Stimulated activated CD4-positive, alpha-beta T cell treated with anti-CD3 and anti-CD28 coated beads, Interleukin-1b, Interleukin-23, amount 100 ng/mL, for 4 hours (primary cell): ENCODE results near the gene TBX3.

Experiments used
- DNase-seq, 2 donors: peaks; one replicate each; pipeline ENCODE4 v3.0.0-alpha.2; 2020; ENCODE audit warnings: low read depth in 2 of 2

TBX3 gene

DNA sequence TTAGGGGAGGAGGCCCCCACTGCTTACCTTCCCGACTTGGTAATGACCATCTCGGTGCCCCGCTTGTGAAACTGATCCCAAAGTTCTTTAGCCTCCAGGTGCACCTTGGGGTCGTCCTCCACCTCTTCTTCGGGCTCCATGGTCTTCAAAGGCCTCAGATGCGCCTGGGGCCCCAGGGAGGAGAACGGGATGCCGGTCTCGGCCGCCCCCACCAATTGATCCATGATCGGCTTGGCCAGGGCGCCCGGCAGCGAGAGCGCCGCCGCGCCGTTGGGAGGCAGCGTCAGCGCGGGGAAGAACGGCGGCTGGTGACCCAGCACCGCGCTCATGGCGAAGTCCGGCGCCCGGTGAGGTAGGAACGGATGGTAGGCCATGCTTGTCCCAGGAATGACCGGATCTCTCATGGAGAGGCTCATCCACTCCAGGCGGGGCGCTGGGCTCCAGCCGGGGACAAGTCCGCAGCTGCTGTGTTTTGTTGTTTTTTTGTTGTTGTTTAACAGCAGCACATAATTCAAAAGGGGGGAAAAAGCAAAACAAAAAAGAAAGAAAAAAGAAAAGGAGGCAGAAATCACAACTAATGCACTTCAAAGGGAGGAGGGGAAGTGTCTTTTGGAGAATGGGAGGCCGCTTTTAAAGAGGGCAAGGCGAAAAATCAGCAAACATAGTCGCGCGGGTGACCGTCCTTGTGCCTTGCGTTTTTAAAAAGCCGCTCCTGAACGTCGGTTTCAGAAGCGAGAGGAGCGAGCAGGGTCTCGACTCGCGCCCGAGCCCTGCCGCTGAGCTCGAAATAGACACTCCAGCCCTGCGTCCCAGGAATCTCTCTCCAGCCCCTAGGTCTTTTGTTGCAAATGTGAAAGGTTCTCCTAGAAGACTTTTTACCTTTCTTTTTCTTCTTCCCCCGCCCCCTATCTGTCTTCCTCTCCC, 928 bp downstream of the TBX3 start:
- no peak for DNase-seq

DNA sequence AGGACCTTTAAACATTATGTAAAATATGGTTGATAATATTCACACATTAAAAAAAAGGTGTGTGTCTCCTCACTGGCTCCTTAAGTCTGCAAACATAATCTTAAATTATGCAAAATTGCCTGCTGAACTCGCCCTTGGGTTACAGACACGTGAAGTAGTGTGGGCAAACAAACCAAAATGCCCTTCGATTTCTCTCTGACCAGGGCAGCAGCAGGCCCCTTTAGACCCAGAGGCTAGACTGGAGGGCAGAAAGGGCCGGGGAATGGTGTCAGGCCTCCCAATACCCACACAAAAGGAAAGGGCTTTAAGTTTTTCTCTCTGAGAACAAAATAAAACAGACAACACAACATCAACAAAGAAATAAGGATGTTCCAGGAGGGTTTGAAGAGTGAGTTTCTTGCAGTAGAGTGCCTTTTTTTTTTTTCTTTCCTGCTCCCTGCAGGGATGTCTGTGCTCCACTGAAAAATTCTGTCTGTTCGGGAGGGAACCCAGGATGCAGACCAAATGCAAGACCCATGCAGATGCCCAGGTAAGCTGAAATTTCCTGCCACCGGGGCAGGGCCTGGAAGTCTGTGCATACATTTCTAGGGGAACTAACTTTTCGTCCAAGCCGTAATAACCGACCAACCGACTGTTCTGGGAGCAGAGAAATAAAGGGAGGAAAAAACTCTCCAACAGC, 1.7 kb downstream of the TBX3 start:
- DNase-seq: no peak

DNA sequence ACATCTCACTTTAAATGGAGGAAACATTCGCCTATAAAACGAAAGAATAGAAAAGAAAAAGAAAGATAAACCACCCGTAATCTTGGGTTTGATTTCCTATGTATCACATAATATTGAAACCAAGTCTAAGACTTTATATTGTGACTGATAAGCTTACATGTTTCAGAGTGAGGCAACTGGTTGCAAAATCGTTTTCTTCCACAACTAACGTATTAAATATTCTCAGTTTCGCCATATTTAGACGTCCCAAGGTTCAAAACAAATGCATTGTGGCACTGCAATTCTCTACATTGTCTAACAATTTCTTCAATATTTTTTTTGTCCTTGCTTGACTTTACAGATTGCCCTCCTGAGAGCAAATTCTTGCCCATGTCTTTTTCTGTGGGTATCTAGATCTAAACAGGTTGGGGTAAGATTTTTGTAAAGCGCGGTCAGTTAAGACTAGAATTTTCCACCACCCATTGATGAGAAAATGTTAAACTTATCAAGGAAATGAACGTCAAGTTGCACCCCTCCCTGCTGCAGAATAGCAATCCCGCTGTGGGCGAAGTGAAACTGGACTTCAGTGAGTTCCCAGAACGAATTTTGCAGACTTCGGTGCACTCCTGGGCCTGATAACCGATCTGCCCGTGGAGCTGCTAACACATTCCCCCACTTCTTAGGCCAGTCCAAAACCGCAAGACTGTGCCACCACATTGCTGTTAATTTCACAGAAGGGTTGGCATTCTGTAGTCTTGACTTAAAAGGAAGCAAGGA, 2.7 kb downstream of the TBX3 start:
- no peak for DNase-seq

GRCh38 chr12:114680604-114681069, 3.3 kb downstream of the TBX3 start:
- DNase-seq: no peak

DNA sequence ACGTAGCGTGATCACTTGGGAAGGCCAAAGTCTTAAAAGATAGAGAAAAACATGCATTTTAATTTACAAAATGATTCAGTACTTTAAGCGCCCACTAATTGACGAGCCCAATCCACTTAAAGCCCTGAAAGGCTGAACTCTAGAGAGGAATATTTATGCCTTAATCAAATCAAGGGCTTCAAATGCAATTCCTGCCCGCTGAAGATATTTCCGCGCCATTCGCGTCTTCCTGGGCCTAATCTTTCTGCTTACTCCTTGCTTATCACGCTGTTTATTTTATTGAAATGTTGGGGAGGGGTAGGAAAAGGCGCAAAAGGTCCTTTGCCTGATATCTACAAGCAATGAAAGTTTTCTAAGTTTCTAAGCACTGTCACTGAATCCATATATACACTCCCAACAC, 4.0 kb downstream of the TBX3 start:
- DNase-seq: no peak

GRCh38 chr12:114679452-114679875, 4.5 kb downstream of the TBX3 start:
- no peak for DNase-seq

GRCh38 chr12:114678718-114679117, 5.3 kb downstream of the TBX3 start:
- DNase-seq: no peak

DNA sequence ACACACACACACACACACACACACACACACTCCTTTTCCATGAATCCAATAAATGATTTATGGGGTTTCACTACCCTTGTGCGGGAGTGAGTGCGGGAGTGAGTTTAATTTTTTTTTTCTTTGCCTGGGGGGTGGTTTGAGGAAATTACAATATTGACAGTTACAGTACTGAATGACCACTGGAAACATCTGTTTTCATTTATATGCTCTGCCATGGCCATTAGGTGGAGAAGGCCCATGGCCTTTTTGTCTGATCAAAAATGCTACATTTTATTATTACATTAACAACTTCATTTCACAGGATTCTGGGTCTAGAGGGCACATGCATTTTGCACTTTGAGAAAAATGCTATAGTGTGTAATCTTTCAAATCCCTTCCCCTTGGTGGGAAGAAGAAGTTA, 5.9 kb downstream of the TBX3 start:
- no peak for DNase-seq

GRCh38 chr12:114676142-114676741, 7.7 kb downstream of the TBX3 start:
- no peak for DNase-seq

- no peak for DNase-seq
These were observed 9.5 kb downstream of the TBX3 start for GRCh38 chr12:114674251-114675047.

DNA sequence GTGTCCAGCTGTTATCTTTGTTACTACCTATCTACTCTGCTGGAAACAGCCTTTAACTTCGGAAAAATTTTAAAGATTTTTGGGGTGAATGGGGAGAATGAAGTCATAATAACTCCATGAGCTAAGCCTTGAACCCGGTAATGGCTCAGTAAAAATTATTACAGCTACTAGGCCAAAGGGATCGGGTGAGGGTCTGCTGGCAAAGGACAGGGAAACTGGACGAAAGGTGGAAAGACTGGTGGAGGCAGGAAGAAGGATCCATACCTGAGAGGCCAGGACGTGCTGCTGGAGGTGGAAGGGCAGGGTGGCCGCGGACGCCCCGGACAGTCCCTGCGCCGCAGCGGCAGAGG, 10.1 kb downstream of the TBX3 start:
- no peak for DNase-seq

GRCh38 chr12:114673169-114673833, 10.7 kb downstream of the TBX3 start:
- no peak for DNase-seq

DNA sequence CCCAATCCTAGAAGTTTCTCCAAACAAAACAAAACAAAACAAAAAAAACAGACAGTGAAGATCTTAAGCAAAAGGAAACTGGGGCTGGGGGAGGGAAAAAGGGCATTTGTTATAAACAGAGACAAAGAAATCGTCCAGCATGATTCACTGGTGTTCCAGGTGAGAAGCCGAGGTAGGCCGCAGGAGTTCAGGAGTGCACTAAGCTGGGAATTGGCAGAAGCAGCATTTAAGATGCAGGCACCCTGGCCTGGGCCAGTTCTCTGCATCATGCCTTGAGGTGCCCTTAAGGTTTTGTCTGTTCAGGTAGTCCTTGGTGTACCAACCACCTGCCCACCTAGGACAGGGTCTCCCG, 11.2 kb downstream of the TBX3 start:
- DNase-seq: no peak

DNA sequence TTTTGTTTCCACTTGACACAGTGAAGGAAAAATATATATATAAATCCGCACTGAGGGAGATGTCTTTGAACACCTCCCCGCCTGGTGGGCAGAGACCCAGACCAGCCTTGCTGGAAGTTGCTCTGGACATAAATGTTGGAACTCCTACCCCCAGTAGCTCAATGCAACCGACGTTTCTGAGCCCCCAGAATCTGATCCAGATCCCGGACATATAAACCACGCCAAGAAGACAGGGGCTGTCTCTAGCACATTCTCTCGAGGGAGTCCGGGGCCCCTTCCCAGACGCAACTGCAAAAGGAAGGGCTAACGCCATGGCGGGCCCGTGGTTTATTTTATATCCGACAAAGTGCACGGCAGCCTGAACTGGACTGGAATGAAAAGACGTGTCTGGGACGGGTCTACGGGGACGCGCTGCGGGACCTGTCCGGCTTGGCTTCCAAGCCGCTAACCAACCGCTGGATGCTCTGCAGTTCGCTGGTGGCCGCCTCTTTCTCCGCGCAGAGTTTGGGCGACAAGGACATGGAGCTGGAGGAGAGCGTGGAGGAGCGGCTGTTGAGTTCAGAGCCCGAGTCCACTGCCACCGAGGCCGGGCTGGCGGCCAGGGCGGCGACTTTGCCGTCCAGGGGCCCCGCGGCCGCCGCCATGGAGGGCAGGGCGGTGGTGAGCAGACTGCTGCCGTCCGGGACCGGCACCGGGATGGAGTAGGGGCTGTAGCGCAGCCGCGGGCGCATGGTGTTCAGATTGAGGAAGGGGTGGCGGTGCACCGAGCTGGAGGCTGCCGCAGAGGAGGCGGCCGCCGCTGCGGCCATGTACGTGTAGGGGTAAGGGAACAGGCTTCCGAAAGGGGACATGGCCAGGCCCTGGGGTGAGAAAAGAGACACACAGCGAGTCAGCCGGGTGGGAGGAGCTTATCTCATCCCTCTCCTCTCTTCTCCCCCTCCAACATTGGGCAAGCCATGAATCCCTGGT, 12.2 kb downstream of the TBX3 start:
- DNase-seq: no peak

GRCh38 chr12:114671066-114671442, 12.9 kb downstream of the TBX3 start:
- no peak for DNase-seq

DNA sequence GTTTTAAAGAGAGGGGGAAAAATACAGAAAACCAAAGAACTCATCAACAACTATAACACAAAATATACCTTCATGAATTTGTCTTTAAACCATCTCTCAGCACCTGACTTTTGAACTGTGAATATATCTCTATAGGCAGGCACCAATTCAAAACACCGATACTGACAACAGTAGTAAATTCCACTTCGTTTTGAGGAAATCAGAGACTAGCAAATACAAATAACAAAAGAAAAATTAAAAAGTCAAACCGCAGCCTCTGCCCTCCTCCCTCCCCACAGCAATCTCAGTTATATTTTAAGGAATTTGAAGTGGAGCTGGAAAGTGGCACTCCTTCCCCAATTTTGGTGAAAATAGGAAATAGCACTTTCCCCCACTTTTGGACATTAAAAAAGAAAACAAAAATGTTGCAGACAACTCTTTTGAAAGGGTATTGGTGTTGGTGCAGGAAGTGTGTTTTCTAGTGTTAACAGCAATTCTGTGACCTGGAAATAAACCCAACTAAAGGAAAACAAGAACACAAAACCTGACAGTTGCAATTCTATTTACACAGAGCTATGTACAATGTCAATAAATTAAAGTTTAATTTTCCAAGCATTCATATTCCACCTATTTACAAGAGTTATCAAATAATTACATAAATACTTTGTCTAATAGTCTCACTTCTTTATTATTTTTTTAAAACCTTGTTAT, 13.5 kb downstream of the TBX3 start:
- DNase-seq: no peak

- DNase-seq: no peak
These were observed 14.3 kb downstream of the TBX3 start for GRCh38 chr12:114669401-114670290.

GRCh38 chr12:114668886-114669288, 15.1 kb downstream of the TBX3 start:
- no peak for DNase-seq
